AG20443 (cell line): ENCODE results near the gene HRC.
A peak's percentile ranks its signal among the peaks of the same experiment; 100 is the strongest.

Source experiments
- DNase-seq: peaks from one replicate; pipeline ENCODE4 v3.0.0; 2012; ENCODE audit warnings: low spot score, mixed read lengths

The HRC gene

DNA sequence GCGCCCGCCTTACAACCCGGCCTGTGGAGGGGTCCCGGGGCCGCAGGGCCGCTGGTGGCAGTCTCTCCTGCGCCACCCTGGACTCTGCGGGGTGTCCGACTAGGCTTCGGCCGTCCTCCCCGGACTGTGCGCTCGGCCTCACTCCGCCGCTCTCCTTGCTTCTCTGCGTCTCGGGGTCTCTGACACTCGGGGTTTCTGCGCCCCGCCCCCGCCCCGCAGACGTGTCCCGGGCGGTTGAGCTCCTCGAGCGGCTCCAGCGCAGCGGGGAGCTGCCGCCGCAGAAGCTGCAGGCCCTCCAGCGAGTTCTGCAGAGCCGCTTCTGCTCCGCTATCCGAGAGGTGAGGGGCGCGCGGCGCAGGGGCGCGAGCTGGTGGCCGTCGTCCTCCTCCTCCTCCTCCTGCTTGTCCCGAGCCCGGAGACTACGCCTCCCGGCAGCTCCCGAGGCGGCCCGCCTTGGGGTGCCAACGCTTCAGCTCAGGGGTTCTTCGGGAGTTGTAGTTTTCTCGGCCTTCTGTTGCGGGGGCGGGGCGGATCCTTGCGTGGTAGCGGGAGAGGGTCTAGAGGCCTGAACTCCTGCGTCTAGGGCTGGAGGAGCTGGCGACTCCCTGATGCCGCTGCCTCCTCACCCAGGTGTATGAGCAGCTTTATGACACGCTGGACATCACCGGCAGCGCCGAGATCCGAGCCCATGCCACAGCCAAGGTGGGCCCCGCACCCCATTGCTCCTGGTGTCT is 40.4 kb downstream of the HRC start:
- DNase-seq, result peak; percentile 64

DNA sequence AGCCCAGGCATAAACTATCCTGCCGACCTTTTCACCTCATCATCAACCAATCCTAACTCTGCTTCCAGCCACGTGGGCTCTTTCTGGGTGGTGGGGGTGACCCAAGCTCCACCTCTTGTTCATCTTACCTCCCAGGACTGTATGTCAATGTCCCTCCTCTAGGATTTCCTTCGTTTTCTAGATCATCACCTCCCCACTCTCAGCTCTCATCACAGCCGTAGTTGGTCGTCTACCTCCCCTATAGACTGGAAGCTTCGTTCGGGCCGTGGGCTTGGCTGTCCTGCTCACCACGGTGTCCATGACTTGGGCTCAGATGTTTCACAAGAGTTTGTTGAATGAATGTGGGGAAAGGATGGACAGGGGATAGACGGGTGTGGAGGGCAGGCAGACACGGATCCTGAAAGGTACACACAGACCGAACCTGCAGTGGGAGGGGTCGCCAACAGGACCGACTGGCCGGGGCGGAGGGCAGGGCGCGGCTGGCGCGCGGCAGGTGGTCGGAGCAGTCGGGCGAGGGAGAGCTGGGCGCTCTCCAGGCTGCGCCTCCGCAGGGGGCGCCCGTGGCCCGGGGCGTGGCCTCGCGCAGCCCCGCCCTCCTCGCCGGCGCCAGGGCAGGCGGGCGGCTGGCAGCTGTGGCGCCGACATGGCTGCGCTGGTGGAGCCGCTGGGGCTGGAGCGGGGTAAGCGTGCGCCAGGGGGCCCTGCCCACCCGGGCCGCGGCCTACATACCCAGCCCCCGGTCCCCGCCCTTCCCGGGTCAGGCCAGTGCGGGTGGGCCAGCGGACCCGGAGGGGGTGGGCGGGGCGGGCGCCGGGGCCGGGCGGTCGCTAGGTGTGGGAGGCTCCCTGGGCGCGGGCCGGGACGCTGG is 41.2 kb downstream of the HRC start, which contains the start of gene LIN7B:
Gene LIN7B (plus strand): TSS at position 609 of the 868 bp plus-strand sequence. CDS start 35 bp downstream, at position 644.
- DNase-seq, result peak; percentile 95

DNA sequence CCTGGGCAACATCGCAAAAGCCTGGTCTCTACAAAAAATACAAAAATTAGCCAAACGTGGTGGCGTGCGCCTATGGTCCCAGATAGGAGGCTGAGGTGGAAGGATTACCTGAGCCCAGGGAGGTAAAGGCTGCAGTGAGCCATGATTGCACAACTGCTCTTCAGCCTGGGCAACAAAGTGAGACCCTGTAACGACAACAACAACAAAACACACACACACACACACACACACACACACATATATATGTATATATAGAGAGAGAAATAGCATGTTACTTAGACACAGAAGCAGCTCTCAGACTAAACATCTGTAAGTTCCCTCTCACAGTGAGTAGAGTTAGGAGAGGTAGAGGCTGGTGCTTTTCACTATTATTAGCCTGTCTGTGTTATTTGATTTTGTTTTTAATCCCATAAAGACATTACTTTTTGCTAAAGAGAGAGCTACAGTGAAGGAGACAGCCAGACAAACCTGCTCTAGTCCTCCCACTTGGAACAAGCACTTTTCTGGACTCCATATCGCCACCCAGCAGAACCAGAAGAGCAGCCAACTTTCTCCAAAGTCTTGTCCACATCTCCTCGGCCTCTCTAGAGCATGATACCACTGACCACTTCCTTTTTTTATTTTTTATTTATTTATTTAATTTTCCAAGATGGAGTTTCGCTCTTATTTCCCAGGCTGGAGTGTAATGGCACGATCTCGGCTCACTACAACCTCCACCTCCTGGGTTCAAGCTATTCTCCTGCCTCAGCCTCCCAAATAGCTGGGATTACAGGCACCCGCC is 43.8 kb downstream of the HRC start:
- no peak for DNase-seq

DNA sequence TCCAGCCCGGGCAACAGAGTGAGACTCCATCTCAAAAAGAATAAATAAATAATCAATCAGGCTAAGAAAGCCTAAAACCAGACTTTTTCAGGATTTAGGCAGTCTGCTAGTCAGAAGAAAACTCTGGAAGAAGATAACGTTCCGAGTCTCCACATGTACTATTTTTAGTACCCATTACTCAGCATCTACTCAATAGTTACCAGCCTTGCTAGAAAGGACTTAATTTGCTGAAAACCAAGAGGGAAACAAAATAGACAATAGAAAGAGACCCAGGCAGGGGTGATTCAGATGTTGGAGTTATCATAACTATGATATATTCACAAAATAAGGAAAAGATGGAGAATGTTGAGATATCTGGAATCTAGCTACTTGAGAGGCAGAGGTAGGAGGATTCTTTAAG is 44.6 kb downstream of the HRC start:
- no peak for DNase-seq

DNA sequence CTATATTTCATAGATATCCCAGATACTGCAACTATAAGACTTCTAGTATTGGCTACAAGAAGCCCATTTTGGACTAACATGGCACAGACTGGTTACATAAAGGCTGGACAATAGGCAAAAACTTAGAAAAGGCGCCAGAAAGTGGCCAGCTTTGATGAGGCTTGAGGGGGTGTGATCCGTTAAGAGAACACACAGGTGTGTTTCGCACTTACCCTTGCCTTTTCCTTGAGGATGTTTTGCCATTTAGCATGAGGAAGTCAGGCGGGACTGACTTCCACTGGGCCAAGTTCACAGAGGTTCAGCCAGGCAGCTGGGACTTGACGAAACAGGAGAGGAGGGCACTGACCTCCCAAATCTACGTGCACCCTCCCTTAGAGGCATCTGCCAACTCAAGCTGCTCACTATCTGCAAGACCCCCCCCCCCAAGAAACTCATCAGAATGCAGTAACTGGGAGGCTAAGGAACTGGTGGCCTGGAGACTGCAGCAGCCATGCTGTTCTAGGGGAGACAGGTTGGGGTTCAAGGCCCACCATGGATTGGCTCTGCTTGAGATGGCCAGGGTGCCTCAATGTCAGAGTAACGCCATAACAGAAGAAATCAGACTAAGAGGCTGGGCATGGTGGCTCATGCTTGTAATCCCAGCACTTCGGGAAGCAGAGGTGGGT is 45.5 kb downstream of the HRC start:
- no peak for DNase-seq

DNA sequence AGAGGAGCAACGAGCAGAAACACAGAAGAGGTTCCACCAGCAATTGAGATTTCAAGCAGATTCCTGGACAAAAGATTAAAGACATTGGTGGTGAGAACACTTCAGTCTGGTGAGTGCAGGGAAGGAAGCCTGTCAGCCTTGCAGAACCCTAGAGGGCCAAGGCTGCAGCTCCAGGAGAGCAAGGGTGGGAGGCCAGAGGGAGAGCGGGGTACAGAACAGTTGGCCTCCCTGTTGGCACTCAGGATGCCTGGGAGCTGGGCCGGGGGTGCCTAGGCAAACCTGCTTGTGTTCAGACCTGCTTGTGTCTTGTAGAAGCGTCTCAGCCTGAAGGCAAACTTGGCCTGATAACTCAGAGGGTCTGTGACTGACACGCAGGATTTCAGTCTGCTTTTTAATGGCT is 46.1 kb downstream of the HRC start:
- no peak for DNase-seq

DNA sequence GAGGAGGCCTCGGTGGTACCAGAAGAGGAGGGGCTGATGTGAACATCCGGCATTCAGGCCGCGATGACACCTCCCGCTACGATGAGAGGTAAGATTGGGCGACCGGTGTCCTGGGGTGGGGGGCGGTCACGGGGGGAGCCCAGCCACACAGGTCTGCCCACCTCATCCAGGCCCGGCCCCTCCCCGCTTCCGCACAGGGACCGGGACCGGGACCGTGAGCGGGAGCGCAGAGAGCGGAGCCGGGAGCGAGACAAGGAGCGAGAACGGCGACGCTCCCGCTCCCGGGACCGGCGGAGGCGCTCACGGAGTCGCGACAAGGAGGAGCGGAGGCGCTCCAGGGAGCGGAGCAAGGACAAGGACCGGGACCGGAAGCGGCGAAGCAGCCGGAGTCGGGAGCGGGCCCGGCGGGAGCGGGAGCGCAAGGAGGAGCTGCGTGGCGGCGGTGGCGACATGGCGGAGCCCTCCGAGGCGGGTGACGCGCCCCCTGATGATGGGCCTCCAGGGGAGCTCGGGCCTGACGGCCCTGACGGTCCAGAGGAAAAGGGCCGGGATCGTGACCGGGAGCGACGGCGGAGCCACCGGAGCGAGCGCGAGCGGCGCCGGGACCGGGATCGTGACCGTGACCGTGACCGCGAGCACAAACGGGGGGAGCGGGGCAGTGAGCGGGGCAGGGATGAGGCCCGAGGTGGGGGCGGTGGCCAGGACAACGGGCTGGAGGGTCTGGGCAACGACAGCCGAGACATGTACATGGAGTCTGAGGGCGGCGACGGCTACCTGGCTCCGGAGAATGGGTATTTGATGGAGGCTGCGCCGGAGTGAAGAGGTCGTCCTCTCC is 47.4 kb downstream of the HRC start:
- no peak for DNase-seq

DNA sequence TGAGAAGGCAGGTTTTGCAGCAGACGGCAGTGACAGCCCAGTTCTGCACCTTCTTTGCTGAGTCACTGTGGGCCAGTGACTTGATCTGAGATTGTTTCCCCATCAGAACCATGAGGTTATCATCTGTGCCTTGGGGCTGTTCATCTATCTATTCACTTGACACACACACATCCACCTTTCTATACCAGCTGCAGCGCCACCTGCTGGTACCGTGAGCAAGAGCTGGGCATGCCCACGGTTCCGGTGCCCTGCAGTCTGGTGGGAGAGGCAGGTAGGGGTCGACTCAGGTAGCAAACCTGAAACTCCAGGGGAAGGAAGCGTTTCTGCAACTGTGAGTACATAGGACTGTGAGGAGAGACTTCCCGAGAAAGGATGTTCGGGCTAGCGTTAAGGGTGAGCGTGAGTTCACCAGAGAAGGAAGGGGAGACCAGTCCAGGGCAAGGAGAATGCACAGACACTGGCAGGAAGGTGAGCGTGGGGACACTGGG is 48.5 kb downstream of the HRC start:
- DNase-seq, result peak; percentile 50

DNA sequence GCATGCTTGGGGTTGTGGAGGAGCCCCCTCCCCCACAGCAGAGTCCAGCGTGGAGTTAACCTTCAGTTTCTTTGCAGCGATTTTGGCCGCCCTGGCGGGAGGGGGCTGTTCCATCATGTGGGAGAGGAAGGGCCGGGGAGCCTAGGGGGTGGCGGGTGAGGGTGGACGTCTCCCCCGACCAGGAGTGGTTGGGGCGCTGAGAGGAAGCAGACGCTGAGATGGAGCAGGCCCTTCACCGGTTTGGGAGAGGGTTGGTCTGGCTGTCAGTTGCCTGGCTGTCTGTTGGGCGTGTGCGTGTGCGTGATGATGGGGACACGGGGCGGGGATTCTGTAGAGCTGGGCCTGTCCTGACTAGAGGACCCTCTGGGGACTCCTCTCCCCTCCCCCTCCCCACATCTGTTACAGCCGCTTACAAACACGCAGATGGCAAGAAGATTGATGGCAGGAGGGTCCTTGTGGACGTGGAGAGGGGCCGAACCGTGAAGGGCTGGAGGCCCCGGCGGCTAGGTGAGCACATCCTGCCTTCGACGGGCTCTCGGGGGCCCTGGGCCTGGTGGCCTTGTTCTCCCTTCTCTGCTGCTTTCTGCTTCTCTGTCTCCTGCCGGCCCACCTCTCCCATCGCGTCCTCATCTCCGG is 50.8 kb downstream of the HRC start:
- DNase-seq, result no peak

DNA sequence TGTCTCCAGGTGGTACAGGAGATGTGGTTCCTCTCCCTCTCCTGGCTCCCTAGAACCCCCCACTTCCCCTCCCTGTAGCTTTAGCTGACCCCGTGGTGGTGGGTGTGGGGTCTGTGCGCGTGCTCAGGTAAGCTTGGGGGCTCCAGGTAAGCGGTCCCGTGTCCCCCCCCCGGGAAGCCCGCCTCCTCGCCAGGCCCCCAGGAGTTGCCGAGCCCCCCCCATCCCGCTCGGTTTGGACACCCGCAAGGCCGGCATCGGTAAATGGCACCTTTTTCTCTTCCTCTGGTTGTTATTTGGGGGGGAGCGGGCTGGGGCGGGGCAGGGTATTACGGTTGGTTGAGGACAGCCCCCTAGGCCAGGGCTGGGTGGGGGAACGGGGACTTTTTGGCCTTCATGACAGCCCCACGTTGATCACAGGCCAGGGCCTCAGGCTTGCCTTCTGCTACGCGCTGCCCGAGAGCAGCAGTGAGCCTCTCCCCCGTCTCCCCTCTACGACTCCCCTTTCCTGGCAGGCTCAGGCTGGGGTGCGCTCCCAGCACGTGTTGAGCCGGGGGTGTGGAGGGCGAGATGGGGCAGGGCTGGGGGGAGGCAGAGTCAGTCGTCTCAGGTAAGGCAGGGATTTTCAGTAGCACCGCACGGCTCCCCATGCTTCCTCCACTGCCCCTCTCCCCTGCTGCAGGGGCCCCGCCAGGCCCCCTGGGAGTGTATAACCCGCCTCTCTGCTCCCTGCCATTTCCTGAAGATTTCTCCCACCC is 51.7 kb downstream of the HRC start:
- DNase-seq, result no peak

DNA sequence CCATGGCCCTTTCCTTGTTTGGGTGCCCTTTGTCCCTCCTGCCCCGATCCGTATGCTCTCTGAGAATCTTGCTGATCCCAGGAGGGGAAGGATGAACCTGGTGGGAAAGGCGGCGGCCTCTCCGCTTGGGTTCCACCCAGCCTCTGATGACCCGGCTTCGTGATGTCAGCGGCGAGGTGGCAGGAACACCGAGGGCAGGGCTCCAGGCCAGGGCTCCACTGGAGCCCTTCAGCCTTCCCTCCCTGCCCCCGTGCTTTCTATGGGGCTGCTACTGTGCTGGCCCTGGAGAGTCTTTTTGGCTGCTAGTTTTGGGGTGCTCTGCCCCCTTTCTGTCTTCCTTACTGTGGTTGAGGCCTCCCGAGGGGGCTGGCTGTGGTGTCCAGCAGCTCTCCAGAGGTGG is 52.9 kb downstream of the HRC start:
- no peak for DNase-seq
